Stimulated activated CD4-positive, alpha-beta T cell treated with anti-CD3 and anti-CD28 coated beads, Interleukin-4, amount 100 ng/mL, for 1 hour (primary cell): ENCODE measurements around the gene KLHDC4.
"Not testable (repeated sequence)": the region's sequence is repeated elsewhere in the genome, so short reads cannot be mapped to it uniquely, and the experiment has no call there.

Source experiments
- DNase-seq: peaks from one replicate; pipeline ENCODE4 v3.0.0-alpha.2; 2020

The KLHDC4 gene

DNA sequence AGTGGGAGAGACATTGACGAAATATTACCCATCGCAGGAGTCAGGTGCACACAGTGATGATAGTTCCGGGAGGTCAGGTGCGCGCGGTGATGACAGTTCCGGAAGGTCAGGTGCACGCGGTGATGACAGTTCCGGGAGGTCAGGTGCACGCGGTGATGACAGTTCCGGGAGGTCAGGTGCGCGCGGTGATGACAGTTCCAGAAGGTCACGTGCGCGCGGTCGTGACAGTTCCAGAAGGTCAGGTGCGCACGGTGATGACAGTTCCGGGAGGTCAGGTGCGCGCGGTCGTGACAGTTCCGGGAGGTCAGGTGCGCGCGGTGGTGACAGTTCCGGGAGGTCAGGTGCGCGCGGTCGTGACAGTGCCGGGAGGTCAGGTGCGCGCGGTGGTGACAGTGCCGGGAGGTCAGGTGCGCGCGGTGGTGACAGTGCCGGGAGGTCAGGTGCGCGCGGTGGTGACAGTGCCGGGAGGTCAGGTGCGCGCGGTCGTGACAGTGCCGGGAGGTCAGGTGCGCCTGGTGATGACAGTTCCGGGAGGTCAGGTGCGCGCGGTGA lies 84.7 kb downstream of the KLHDC4 start:
- not testable (repeated sequence) for DNase-seq

DNA sequence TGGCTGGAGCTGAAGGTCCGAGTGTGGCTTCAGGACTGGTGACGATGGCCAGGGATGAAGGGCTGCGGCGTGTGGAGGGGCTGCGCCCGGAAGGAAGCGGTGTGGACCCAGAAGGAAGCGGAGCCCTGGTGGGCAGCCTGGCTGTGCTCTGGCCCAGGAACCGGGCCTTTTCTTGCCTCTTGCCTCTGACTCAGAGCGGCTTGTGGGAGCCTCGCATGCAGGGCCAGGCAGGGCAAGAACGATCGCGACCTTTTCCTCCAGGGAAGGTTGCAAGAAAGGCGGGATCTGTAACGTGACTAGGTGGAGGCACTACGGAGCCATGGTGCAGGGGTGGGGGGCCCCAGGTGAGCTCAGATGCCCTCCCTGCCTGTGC lies 85.5 kb downstream of the KLHDC4 start:
- DNase-seq: no peak

DNA sequence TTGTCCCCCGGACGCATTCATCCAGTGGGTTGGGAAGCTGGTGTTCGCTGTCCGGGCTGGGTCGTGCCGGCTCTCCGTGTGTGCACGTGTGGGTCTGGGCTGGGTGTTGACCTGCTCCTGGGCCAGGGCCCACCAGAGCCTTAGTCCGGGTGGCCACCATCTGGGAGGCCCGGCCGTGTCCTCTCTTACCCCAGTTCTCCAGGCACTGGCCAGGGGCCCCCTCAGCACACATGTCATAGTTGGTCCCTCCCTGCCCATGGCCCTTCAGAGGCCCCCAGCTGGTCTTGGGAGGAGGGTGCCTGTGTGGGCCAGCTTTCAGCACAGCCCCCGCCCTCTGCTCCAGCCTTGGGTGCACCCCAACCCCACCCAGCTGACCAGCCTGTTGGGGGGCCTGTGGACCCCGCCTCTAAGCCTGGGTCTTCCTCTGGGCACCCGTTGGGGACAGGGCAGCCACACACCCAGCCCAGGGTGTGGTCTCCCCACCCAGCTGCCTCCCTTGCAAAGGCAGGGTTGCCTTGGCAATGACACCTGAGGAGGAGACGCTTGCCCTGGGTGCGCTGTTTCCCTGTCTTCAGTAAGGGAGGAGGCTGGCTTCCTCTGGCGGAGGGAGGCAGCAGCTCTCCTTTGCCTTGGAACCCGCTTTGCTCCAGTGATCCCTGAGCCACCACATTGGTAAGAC lies 86.1 kb downstream of the KLHDC4 start:
- DNase-seq: no peak

DNA sequence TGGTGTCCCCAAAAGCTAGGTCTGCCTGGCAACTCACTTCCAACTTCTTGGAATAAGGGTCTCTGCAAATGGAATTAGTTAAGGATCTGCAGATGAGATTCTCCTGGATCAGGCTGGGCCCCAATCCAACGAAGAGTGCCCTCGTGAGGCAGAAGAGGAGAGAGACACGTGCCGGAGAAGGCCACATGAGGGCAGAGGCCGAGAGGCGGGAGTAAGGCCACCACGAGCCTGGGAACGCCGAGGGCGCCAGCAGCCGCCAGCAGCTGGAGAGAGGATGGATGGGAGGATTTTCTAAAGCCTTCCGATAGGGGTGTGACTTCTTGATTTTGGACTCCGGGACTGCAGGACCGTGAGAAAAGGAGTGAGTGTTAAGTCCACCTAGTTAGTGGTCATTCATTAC lies 87.2 kb downstream of the KLHDC4 start:
- no peak for DNase-seq

DNA sequence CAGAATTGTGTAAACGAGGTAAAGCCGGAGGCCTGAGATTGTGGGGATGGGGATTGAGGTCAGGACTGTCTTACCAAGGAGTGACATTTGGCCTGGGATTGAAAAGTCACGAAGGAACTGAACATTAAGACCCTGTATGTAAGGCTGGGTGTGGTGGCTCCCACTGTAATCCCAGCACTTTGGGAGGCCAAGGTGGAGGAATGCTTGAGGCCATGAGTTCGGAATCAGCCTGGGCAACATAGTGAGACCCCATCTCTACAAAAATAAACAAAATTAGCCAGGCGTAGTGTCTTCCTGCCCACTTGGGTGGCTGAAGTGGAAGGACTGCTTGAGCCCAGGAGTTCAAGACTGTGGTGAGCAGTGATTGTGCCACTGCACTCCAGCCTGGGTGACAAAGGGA lies 88.0 kb downstream of the KLHDC4 start:
- DNase-seq: no peak

DNA sequence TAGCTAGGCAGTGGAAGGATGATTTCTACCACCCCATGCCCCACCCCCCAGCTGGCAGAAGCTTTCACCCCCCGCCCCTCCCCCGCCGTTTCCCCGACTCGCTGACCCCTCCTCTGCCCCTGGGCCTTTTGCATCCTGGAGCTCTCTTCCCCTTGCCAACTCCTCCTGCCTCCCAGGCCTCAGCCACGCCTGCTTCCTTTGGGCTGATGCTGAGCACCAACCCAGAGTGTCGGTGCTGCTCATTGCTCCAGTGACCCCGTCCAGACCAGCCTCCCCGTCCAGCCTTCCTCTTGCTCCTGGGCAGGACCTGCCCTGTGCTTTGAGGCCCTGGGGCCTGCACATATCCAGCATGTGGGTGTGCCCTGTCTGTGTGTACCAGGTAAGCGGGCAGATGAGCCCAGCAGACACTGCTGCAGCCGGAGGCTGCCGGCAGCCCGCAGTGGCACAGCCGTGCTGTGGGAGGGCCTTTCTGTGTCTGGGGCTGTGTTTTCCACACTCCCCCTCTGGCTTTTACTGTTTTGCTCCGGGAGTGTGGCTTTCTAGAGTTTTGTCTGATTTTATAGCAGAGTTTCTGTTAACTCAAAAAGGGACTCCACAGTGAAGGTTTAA lies 90.6 kb downstream of the KLHDC4 start:
- DNase-seq: no peak

DNA sequence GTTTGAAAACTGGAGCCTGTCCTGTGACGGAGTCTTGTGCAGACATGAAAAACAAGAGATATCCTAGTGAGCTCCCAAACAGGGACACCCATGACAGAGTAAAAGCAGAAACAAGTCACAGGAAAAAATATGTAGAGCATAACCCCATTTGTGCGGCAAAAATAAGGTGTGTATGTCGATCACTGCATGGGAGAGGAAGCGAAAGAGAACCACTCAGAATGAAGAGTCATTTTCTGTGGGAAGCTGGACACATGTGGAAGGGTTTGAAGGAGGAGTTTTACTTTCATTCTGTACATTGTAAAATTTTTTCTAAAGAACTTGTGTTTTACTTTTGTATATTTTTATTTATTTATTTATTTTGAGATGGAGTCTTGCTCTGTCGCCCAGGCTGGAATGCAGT lies 91.4 kb downstream of the KLHDC4 start:
- DNase-seq: no peak

DNA sequence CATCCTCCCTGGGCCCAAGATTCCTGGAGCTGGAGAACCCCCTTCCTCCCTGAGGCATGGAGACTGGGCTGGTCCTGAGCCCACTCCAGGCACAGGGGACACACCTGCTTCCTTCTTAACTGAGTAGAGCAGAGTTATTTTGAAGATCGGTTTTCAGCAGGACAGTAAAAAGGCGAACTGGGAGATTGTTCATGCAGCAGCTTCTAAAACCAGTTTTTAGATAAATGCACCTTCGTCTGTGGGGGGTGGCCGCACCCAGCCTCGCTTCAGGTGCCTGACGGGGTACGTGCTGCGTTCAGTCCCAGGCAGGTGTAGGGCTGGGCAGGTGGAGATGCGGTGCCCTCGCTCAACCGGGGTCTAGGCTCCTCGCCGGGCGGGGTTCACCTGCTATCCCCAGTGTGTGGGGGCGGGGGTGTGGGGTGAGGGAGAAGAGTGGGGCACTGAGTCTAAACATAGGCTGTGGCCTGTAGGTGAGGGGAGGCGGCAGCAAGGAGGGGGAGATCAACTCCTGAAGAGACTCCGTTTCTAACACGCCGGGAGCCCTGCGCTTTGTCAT lies 94.0 kb downstream of the KLHDC4 start:
- no peak for DNase-seq

DNA sequence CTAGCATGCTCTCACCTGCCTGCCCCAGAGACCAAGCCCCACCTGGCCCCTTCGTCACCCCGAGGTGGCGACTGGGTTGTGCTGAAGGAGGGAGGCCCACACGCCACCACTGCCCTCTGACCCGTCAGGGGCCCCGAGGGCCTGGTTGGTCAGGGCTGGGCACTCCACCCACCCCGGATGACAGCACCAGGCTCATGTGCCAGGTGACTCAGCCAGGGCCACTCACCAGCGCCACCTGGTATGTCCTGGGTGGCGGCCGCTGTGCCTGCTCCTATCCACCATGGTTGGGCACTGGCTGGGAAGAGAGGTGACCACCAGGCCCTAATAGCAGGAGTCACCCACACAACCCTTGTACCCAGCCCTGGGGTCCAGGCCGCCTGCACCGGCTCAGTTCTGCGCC lies 94.6 kb downstream of the KLHDC4 start:
- DNase-seq: no peak

DNA sequence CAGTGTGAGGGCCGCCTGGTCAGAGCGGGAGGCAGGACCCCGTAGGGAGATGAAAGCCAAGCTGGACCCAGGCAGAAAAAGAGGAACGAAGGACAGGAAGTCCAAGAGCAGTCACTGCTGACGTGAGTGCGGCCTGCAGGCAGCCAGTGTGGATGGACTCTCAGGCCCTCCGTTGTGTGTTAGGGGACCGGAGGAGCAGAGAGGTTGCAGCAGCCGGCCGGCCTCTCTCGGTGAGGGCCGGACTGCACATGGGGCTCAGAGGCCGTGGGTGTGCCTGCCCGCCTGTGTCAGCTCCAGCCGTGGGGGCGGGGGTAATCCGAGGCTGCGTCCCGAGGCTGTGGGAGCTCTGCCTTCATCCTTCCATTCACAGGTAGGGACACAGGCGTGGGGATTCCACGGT lies 96.1 kb downstream of the KLHDC4 start:
- no peak for DNase-seq

DNA sequence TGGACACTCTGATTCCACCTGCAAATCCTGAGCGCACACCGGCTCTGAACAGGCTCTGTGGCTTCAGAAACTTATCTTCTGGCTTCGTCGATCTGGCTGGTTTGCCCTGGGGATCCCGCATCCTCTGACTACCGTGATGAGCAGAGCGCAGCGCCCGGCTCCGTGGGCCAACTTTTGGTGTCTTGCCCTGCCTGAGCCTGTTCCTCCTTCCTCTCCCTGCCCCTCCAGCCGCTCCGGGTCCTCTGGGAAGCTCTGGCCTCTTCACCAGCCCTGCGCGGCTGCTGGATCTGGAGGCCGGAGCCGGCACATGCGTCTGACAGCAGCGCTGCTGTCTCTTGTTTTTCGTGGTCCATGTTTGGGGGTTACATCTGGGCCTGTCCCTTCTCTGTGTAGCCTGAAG lies 97.8 kb downstream of the KLHDC4 start:
- DNase-seq: no peak

DNA sequence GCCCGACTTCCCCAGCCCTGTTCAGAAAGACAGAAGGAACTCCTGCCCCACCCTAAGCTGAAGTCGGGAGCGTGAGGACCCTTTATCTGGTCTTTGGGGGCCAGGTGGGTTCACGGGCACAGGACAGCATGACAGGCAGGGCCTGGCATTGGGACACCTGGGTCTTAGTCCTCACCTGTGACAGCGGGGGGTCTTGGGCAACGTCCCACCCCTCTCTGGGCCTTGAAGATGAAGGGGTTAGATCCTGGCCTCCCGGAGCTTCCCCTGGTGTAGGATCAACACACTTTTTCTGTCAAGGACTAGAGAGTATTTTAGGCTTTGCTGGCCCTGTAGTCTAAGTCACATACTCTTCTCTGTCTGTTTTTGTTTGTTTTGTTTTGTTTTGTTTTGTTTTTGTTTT lies 98.3 kb downstream of the KLHDC4 start:
- no peak for DNase-seq

DNA sequence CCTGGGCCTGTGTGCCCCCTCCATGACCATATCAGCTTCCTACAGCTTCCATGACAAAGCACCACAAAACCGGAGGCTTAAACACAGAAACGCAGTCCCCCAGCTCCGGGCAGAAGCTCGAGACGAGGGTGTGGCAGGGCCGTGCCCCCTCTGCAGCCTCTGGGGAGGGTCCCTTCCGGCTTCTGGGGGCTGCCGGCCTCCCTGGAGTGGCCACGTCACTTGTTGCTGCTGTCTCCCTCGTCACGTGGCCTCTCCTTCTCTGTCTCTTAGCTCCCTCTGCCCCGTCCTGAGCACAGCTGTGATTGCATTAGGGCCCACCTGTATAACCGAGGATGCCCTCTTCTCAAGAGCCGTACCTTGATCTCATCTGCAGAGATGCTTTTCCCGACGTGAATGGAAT lies 98.9 kb downstream of the KLHDC4 start:
- DNase-seq: no peak

DNA sequence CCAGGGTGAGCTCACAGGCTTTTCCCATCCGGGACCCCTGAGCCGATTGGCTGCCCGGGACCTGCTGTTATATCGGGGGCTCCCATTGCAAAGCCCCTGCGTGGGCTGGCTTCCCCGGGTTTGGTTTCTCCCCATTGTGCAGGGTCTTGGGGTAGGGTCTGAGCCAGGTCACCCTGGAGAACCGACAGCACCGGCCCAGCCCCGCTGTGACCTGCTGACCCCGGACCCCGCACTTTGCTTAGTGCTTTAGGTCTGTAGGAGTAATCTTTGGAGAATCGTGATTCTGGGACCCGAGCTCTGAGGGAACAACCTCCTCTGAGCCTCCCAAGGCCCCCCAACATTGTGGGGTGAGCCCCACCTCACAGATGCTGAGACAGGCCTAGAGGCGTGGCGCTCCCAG lies 100.6 kb downstream of the KLHDC4 start:
- DNase-seq: no peak

DNA sequence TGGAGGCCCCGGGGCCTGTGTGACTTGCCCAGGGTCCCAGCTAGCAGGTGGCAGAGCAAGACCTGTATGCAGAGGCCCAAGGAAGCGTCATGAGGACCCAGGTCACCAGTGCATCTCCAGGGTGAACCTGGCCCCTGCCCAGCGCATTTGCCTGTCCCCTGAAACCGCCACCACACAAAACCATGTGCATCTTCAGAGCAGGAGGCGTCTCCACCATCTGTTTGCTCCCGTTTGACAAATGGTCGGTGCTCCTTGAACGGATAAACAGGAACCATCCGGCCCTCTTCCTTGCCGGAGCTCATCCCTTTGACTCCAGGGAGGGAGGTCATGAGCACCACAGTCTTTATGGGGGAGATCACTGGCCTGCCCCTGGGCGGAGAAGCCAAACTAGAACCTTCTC lies 101.0 kb downstream of the KLHDC4 start:
- DNase-seq: no peak

DNA sequence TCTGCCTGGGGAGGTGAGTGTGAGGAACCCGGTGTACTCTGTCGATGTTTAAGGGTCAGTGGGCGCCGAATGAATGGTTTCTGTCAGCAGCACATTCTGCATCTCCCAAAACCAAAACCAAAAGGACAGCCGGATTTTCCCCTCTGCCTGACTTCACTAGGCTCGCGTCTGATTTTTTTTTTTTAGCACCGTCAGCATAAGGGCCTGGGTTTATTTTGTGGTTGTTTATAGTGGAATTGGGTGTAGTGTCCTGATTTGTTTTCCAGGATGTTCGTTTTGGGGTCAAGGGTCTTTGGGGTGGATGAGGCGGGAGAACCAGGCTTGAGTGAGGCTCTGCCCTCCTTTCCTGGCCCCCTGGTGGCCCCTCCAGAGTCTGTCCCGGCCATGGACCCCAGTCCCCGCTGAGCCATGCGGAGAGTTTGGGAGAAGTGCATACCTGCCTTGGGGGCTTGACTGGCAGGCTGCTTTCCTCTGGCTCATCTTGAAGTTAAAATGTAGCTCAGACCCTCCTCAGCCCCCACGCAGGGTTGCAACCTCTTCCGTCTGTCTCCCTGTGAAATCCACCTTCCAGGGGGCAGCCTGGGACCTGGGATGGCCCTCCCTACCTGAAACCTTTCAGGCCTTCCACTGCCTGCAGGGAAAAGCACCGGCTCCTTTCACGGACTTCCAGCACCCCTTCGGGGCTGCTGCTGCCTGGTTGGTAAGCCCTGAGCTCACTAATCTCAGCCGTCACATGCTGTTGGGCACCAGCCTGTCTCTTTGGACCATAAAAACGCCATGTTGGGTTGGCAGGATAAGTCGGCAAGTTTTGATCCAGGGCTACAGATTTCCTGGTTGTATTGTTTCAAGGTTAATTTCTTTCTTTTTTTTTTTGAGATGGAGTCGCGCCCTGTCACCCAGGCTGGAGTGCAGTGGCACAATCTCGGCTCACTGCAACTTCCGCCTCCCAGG lies 103.3 kb downstream of the KLHDC4 start:
- no peak for DNase-seq

DNA sequence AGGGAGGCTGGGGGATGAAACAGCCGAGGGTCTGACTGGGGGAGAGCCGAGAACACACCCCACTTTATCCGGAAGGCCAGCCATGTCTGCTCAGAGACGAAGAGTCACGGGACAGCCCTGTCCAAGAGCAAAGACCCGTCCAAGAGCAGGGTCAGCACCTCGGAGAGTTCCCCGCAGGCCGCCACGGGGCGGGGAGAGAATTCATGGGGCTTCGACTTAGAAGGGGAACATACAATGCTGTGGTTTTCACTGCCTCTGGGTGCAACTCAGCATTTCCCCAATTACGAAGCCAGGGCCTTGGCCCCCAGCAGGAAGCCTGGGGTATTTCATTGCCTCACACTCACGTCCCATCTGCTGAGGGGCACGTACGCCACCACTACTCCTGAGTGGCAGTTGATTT lies 104.2 kb downstream of the KLHDC4 start:
- DNase-seq: no peak

DNA sequence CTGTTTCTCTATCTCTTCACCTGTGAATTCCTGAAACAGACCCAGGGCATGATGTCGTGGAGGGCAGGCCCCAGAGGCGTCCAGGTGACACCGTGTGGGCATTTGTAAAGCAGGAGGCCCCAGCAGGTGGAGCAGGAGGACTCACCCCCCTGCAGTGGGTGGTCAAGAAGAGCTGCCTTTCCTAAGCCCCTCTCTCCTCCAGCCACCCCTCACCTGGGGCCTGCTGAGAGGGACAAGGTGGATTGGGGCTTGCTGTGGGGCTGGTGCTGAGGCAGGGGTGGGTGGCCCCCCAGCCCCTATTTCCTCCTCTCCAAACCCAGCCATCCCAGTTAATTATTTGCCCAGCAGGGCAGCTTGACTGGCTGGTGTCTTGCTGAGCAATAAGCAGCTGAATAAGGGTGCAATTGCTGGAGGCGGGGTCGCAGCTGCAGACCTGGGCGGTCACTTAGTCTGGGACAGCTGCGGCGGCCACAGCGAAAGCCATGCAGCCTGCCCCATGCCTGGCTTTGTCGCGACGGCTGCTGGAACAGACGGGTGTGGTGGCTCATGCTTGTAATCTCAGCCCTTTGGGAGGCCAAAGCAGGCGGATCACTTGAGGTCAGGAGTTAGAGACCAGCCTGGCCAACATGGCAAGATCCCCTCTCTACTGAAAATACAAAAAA lies 107.1 kb downstream of the KLHDC4 start:
- no peak for DNase-seq
